ENCODE data around the gene EFNA3.

DNA sequence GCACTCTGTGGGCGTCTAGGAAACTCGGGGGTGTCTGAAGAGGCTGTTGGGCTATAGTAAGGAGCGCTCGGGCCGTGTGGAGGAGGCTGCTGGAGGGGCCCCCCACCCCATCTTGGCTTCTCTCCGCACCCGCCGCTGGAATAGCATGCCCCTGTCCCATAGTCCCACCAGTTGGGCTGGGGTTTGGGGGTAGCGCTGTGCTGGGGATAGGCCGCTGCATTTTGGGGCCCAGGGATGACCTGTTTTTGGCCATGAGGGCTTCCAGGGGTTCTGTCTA is 511 bp downstream of the EFNA3 start:
- TF ChIP-seq, protein P1, sequence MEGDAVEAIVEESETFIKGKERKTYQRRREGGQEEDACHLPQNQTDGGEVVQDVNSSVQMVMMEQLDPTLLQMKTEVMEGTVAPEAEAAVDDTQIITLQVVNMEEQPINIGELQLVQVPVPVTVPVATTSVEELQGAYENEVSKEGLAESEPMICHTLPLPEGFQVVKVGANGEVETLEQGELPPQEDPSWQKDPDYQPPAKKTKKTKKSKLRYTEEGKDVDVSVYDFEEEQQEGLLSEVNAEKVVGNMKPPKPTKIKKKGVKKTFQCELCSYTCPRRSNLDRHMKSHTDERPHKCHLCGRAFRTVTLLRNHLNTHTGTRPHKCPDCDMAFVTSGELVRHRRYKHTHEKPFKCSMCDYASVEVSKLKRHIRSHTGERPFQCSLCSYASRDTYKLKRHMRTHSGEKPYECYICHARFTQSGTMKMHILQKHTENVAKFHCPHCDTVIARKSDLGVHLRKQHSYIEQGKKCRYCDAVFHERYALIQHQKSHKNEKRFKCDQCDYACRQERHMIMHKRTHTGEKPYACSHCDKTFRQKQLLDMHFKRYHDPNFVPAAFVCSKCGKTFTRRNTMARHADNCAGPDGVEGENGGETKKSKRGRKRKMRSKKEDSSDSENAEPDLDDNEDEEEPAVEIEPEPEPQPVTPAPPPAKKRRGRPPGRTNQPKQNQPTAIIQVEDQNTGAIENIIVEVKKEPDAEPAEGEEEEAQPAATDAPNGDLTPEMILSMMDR (optimal IDR thresholded peaks at IDR 0.05 in 1 of 3, IDR thresholded peaks at IDR 0.05 in 1 of 3, conservative IDR thresholded peaks at IDR 0.05 in 1 of 3; ENCODE audit: extremely low read depth in 1 of 3, insufficient read depth in 2 of 3, low read length in 3 of 3), result no peak
- no peak for TF ChIP-seq EZH2 (IDR thresholded peaks at IDR 0.05; ENCODE audit: low read length)

Data from keratinocyte (primary cell).